GM06990 (cell line): ENCODE measurements around the gene ACTL7A.

ENCODE experiments used
- DNase-seq: peaks from one replicate; pipeline ENCODE4 v3.0.0-alpha.2; 2011; ENCODE audit not compliant: insufficient read length; ENCODE audit errors: extremely low read depth
- H3K27me3 ChIP-seq: replicated peaks from 2 replicates; pipeline ENCODE4 v1.6.0; 2011; ENCODE audit warnings: low read length; ENCODE audit not compliant: control insufficient read depth, insufficient read depth
- H3K36me3 ChIP-seq: 2 replicates; pipeline ENCODE4 v1.5.1; 2011; ENCODE audit warnings: low read length; ENCODE audit not compliant: control insufficient read depth, insufficient read depth
- H3K4me3 ChIP-seq: replicated peaks from 2 replicates; pipeline ENCODE4 v1.5.1; 2011; ENCODE audit warnings: low read depth, mild to moderate bottlenecking, control low read depth, low read length
- TF ChIP-seq, protein P1 (sequence below): IDR thresholded peaks from 2 replicates; pipeline ENCODE4 v1.5.1; 2011; ENCODE audit warnings: low read length, control low read depth, mild to moderate bottlenecking, inconsistent platforms; ENCODE audit not compliant: insufficient read depth, poor library complexity, severe bottlenecking

The ACTL7A gene

DNA sequence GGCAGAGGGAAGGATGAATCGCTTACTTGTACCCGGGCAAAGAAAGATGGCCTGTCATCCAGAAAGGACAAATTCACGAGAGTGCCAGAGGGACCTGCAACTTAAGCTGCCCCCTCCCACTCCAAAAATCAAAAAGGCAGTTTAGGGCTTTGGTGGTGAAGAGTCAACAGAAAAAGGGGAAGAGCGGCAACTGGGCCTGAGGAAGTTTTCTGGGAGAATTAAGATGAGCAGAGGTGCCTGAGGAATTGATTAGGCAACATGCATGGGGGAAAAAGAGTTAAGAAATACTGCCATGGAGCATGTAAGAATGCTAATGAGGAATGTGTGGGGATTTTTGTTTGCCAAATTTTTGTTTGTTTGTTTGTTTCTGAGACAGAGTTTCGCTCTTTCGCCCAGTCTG, 4.5 kb upstream of the ACTL7A start:
- H3K36me3 ChIP-seq: no peaks in the 10 kb centered on the region
- H3K27me3 ChIP-seq: no peaks in the 10 kb centered on the region
- TF ChIP-seq, protein P1, sequence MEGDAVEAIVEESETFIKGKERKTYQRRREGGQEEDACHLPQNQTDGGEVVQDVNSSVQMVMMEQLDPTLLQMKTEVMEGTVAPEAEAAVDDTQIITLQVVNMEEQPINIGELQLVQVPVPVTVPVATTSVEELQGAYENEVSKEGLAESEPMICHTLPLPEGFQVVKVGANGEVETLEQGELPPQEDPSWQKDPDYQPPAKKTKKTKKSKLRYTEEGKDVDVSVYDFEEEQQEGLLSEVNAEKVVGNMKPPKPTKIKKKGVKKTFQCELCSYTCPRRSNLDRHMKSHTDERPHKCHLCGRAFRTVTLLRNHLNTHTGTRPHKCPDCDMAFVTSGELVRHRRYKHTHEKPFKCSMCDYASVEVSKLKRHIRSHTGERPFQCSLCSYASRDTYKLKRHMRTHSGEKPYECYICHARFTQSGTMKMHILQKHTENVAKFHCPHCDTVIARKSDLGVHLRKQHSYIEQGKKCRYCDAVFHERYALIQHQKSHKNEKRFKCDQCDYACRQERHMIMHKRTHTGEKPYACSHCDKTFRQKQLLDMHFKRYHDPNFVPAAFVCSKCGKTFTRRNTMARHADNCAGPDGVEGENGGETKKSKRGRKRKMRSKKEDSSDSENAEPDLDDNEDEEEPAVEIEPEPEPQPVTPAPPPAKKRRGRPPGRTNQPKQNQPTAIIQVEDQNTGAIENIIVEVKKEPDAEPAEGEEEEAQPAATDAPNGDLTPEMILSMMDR: no peak
- DNase-seq: no peak
- no peak overlapping the region for H3K4me3 ChIP-seq

DNA sequence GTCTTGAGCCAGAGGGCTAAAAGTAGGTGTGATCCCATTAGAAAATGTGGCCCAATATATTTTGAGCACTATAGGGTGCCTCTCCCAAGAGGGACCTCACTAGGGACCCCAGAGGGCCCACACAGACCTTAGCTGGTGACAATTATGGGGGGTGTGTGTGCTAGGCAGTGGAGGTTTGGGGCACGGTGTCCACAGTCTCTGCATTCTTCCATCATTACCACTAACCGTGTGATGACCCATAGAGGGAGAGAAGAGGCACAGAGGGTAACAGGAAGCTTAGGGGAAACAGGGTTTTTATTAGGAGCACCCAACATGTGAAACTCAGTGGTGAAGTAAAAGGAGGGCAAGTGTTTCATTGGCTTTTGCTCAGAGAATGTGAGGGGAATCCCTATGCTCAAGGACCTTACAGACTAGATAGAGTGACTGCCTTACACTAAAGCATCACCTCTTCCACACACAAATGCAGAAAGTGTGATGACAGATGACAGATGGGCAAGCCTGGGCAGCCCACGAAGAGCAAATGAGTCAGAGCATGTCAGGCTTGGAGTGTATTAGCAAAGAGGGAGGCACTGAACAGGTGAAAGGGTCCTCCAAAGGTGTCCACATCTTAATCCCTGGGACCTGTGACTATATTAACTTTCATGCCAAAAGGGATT, 2.5 kb upstream of the ACTL7A start:
- Histone ChIP-seq H3K36me3 (no peaks in the 10 kb centered on the region), H3K4me3 (no peak overlapping the region), H3K27me3 (no peaks in the 10 kb centered on the region)
- TF ChIP-seq, protein P1: no peak
- DNase-seq: no peak

DNA sequence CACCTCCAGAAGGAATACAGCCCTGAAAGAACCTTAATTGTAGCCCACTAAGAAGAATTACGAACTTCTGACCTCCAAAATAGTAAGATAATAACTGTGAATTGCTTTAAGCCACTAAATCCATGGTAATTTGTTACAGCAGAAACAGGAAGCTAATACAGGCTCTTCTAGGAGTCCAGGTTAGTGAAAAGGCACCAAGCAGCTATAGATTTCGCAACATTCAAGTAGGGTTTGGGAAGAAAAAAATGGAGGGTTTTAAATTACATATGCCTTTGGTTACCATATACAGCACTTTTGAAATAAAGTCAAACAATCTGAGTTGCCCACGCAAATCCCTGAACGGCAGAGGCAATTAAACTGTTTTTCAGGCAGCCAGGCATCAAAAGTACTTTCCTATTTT, 1.7 kb upstream of the ACTL7A start:
- H3K27me3 ChIP-seq: no peaks in the 10 kb centered on the region
- no peak overlapping the region for H3K4me3 ChIP-seq
- no peak for DNase-seq
- no peaks in the 10 kb centered on the region for H3K36me3 ChIP-seq
- TF ChIP-seq, protein P1: no peak

DNA sequence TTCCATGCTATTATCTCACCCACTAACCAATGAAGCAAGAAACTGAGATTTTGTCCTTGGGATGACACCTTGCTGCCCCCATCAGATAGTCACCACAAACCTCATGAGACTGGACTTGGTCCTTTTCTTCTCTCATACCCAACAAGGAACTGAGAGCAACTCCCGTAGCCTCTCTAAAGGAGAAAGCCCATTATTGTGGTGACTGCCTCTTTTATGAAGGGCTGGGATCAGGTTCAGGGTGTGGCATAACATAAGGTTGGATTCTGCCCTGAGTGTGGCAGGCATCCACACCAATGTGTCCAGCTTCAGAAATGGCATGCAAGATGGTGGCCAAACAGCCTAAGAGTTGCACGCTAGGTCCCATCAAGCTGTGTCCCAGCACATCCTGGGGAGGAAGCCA, 1.3 kb upstream of the ACTL7A start:
- no peak for DNase-seq

DNA sequence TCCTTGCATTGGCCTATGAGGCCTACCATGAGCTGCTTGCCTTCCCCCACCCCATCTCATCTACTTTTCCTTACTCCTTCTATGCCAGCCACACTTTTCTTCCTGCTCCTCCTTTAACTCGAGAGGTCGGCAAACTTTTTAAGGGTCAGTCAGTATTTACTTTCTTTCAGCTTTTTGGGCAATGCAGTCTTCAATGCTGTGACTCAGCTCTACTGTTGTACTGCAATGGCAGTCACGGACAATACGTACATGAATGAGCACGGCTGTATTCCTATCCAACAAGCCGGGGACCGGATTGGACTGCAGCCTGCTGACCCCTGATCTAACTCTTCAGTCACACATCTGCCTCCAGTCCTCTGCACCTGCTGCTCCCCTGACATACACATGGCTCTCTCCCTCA, 602 bp upstream of the ACTL7A start:
- no peaks in the 10 kb centered on the region for H3K36me3 ChIP-seq
- H3K4me3 ChIP-seq: no peak overlapping the region
- DNase-seq: no peak
- TF ChIP-seq, protein P1: no peak
- no peaks in the 10 kb centered on the region for H3K27me3 ChIP-seq

More for the DNA sequence above, 1.3 kb upstream of the ACTL7A start:
- Histone ChIP-seq H3K36me3 (no peaks in the 10 kb centered on the region), H3K27me3 (no peaks in the 10 kb centered on the region), H3K4me3 (no peak overlapping the region)
- TF ChIP-seq, protein P1: no peak

DNA sequence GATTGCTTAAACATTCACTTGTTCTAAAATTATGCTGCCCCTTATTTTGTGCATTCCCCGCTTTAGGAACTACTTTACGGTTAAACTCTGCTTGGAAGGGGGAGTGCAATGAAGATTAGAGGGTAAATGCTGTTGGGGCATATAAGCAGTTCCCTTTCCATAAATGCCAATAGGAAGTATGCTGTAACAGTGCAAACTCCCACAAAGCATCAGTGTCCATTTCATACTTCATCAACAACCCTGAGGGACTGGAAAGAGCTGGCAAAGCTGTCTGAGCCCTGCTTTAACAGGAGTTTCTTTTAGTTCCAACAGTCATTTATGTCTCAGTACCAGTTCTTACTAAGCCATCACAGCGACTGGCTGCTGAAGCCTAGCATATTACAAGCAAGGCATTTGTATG, 1.8 kb downstream of the ACTL7A start:
- H3K36me3 ChIP-seq: no peaks in the 10 kb centered on the region
- no peak overlapping the region for H3K4me3 ChIP-seq
- no peaks in the 10 kb centered on the region for H3K27me3 ChIP-seq
- TF ChIP-seq, protein P1: no peak
- no peak for DNase-seq
